ENCODE results near the gene EEPD1. TPM values are rescaled to one million over a fixed set of nuclear protein-coding genes. Genes with fewer than 3 reads are reported as not detected.

Gene EEPD1
- total RNA-seq, 1 donor from 2014 or later, result 6.5 TPM

- Histone ChIP-seq H3F3A (ENCODE audit: low read depth) (no peaks in the 10 kb centered on the region), H3K4me2 (no peak overlapping the region), H3K4me1 (no peaks in the 10 kb centered on the region), H3K4me3 (no peak overlapping the region), H3K36me3 (no peaks in the 10 kb centered on the region), H3K27me3 (no peaks in the 10 kb centered on the region), H3K79me2 (ENCODE audit: low read depth) (no peaks in the 10 kb centered on the region), H2AFZ (replicated peaks) (no peak overlapping the region), H3K9ac (no peak overlapping the region), H3K27ac (no peak overlapping the region), H3K9me3 (ENCODE audit: low read depth) (no peaks in the 10 kb centered on the region), H4K20me1 (ENCODE audit: low read depth) (no peaks in the 10 kb centered on the region)
- Mint-ChIP-seq H3K9me3 (no peaks in the 10 kb centered on the region), H3K4me1 (no peaks in the 10 kb centered on the region), H3K4me3 (no peak overlapping the region), H3K27me3 (ENCODE audit: insufficient read depth, low read depth) (peaks cover 4% of the 10 kb centered on the region), H3K27ac (no peak overlapping the region), H3K36me3 (peaks cover 2% of the 10 kb centered on the region)
- TF ChIP-seq EZH2 (IDR thresholded peaks at IDR 0.05), result no peak
- no peak for TF ChIP-seq CTCF (IDR thresholded peaks at IDR 0.05)
- TF ChIP-seq EZH2phosphoT487 (IDR thresholded peaks at IDR 0.05), result no peak
- no peak for DNase-seq (ENCODE audit: low spot score)
Measured at GRCh38 chr7:36171503-36171902, 18.4 kb downstream of the EEPD1 start.

GRCh38 chr7:36175886-36176285 lies 22.8 kb downstream of the EEPD1 start:
- no peaks in the 10 kb centered on the region for H3F3A ChIP-seq (ENCODE audit: low read depth)
- Mint-ChIP-seq H3K4me1 (no peaks in the 10 kb centered on the region), H3K4me3 (no peak overlapping the region), H3K27me3 (ENCODE audit: insufficient read depth, low read depth) (peaks cover 8% of the 10 kb centered on the region), H3K36me3 (peaks cover 2% of the 10 kb centered on the region), H3K9me3 (no peaks in the 10 kb centered on the region), H3K27ac (no peak overlapping the region)
- no peak overlapping the region for H3K9ac ChIP-seq
- no peak overlapping the region for H2AFZ ChIP-seq (replicated peaks)
- TF ChIP-seq EZH2phosphoT487 (IDR thresholded peaks at IDR 0.05) (no peak), CTCF (IDR thresholded peaks at IDR 0.05) (no peak), EZH2 (IDR thresholded peaks at IDR 0.05) (no peak)
- H3K27ac ChIP-seq, result no peak overlapping the region
- no peak for DNase-seq (ENCODE audit: low spot score)
- no peaks in the 10 kb centered on the region for H3K9me3 ChIP-seq (ENCODE audit: low read depth)
- no peak overlapping the region for H3K4me3 ChIP-seq
- no peaks in the 10 kb centered on the region for H4K20me1 ChIP-seq (ENCODE audit: low read depth)
- no peaks in the 10 kb centered on the region for H3K27me3 ChIP-seq
- no peaks in the 10 kb centered on the region for H3K79me2 ChIP-seq (ENCODE audit: low read depth)
- no peaks in the 10 kb centered on the region for H3K36me3 ChIP-seq
- H3K4me2 ChIP-seq, result no peak overlapping the region
- no peaks in the 10 kb centered on the region for H3K4me1 ChIP-seq

- no peaks in the 10 kb centered on the region for H3F3A ChIP-seq (ENCODE audit: low read depth)
- H3K4me1 ChIP-seq, result no peaks in the 10 kb centered on the region
Measured at GRCh38 chr7:36176697-36177096, 23.6 kb downstream of the EEPD1 start.

More at GRCh38 chr7:36176697-36177096, 23.6 kb downstream of the EEPD1 start:
- H3K36me3 Mint-ChIP-seq, result peaks cover 2% of the 10 kb centered on the region
- H3K27ac ChIP-seq, result no peak overlapping the region
- H3K9me3 ChIP-seq (ENCODE audit: low read depth), result no peaks in the 10 kb centered on the region
- peaks cover 8% of the 10 kb centered on the region for H3K27me3 Mint-ChIP-seq (ENCODE audit: insufficient read depth, low read depth)
- H3K27me3 ChIP-seq, result no peaks in the 10 kb centered on the region
- no peaks in the 10 kb centered on the region for H3K9me3 Mint-ChIP-seq
- TF ChIP-seq EZH2 (IDR thresholded peaks at IDR 0.05), result no peak
- TF ChIP-seq CTCF (IDR thresholded peaks at IDR 0.05), result no peak
- no peak for TF ChIP-seq EZH2phosphoT487 (IDR thresholded peaks at IDR 0.05)
- no peaks in the 10 kb centered on the region for H3K4me1 Mint-ChIP-seq
- no peak overlapping the region for H3K27ac Mint-ChIP-seq
- H3K4me3 ChIP-seq, result no peak overlapping the region
- no peak overlapping the region for H3K4me2 ChIP-seq
- no peak overlapping the region for H3K4me3 Mint-ChIP-seq
- H3K36me3 ChIP-seq, result no peaks in the 10 kb centered on the region
- DNase-seq (ENCODE audit: low spot score), result no peak
- no peak overlapping the region for H2AFZ ChIP-seq (replicated peaks)
- H4K20me1 ChIP-seq (ENCODE audit: low read depth), result no peaks in the 10 kb centered on the region
- H3K79me2 ChIP-seq (ENCODE audit: low read depth), result no peaks in the 10 kb centered on the region
- H3K9ac ChIP-seq, result no peak overlapping the region

Data from neural progenitor cell (in vitro differentiated cells).